ENCODE results near the gene CLDND2. TPM values are rescaled to one million over a fixed set of nuclear protein-coding genes. Genes with fewer than 3 reads are reported as not detected.

Gene CLDND2
- total and polyA plus RNA-seq, 10 of the 15 experiments (the other 5 are each of a cell fraction or from before 2014, with no cell fraction given), result 0.24 to 7.1 (median 1.8) TPM; not detected in 1

- no peak for FAIRE-seq
- ChIA-PET POLR2A (no interaction called here), CTCF (no interaction called here)
Observed at GRCh38 chr19:51321799-51322198, 47.0 kb downstream of the CLDND2 start.

More at GRCh38 chr19:51321799-51322198, 47.0 kb downstream of the CLDND2 start:
- peaks cover 0 to 5% of the 10 kb centered on the region in 2 experiments; a peak in 1 of 4 replicates for H3K27me3 ChIP-seq (replicated peaks in 1 of 2; ENCODE audit: control insufficient read depth in 2 of 2, insufficient read depth in 2 of 2, low read length in 1 of 2)
- H4K20me1 ChIP-seq (ENCODE audit: control insufficient read depth, insufficient read depth), result no peaks in the 10 kb centered on the region
- H3K4me3 ChIP-seq, result no peak overlapping the region
- ChIA-PET RAD21 (ENCODE audit: unreplicated experiment) (no interaction called here), SMC1A (ENCODE audit: uncharacterized antibody, unreplicated experiment) (no interaction called here)
- H3K4me1 ChIP-seq (ENCODE audit: control insufficient read depth, insufficient read depth, low read length), result no peaks in the 10 kb centered on the region
- H3K36me3 ChIP-seq (ENCODE audit: control insufficient read depth in 2 of 2, insufficient read depth in 2 of 2, low read length in 1 of 2), result no peaks in the 10 kb centered on the region
- no peak overlapping the region for H3K27ac ChIP-seq (ENCODE audit: control insufficient read depth, insufficient read depth)
- no peaks in the 10 kb centered on the region for H3K9me3 ChIP-seq (replicated peaks; ENCODE audit: control insufficient read depth, insufficient read depth, low read length)
- in situ Hi-C loops (cut with MboI) (no loop called here), intact Hi-C loops (cut with micrococcal nuclease; ENCODE audit: unreplicated experiment) (no loop called here)
- H3K79me2 ChIP-seq (ENCODE audit: control insufficient read depth, insufficient read depth, low read length), result no peaks in the 10 kb centered on the region
- H2AFZ ChIP-seq (ENCODE audit: control insufficient read depth, low read depth, low read length), result no peak overlapping the region
- no peak overlapping the region for H3K4me2 ChIP-seq (ENCODE audit: control insufficient read depth, insufficient read depth)
- TF ChIP-seq, protein P1, sequence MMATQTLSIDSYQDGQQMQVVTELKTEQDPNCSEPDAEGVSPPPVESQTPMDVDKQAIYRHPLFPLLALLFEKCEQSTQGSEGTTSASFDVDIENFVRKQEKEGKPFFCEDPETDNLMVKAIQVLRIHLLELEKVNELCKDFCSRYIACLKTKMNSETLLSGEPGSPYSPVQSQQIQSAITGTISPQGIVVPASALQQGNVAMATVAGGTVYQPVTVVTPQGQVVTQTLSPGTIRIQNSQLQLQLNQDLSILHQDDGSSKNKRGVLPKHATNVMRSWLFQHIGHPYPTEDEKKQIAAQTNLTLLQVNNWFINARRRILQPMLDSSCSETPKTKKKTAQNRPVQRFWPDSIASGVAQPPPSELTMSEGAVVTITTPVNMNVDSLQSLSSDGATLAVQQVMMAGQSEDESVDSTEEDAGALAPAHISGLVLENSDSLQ (IDR thresholded peaks at IDR 0.05), result no peak
- TF ChIP-seq E2F8 (IDR thresholded peaks at IDR 0.05; ENCODE audit: low read depth, partially characterized antibody), result no peak
- no peak for TF ChIP-seq ZBTB40 (IDR thresholded peaks at IDR 0.05; ENCODE audit: borderline replicate concordance)
- TF ChIP-seq YBX1 (IDR thresholded peaks at IDR 0.05), result no peak
- no peak for TF ChIP-seq NFIC (IDR thresholded peaks at IDR 0.05; ENCODE audit: low read depth, low read length)
- TF ChIP-seq TCF3 (IDR thresholded peaks at IDR 0.05; ENCODE audit: borderline replicate concordance, insufficient read depth, low read depth, low read length), result no peak
- BruUV-seq (replicated peaks), result no TSS peak
- ATAC-seq (no peak), DNase-seq (ENCODE audit: low read depth, low spot score) (no peak)
- H3K9ac ChIP-seq (ENCODE audit: control insufficient read depth, insufficient read depth, low read length), result no peak overlapping the region
- 35% methylated on average over 14 of the region's 14 CpGs for WGBS (ENCODE audit: insufficient coverage, insufficient replicate concordance, low lambda C conversion rate, missing lambda C conversion rate)
